NCI-H2029 (cell line): ENCODE results near the gene CNP.

Experiments used
- DNase-seq: peaks from one replicate; lab custom pipeline; 2025; lab: John Stamatoyannopoulos, UW

CNP gene

GRCh38 chr17:41942626-41943373 lies 23.8 kb upstream of the CNP start:
- DNase-seq = no peak

GRCh38 chr17:41943492-41943891 lies 23.1 kb upstream of the CNP start:
- no peak for DNase-seq

GRCh38 chr17:41944943-41945342 lies 21.7 kb upstream of the CNP start:
- no peak for DNase-seq

- DNase-seq = no peak
Observed at GRCh38 chr17:41948762-41949460, 17.7 kb upstream of the CNP start.

- DNase-seq = no peak
Observed at GRCh38 chr17:41956522-41956921, 10.1 kb upstream of the CNP start.

GRCh38 chr17:41957031-41957868 lies 9.3 kb upstream of the CNP start:
- no peak for DNase-seq

GRCh38 chr17:41957869-41958439 lies 8.6 kb upstream of the CNP start:
- DNase-seq = no peak

GRCh38 chr17:41959030-41959335 lies 7.6 kb upstream of the CNP start:
- no peak for DNase-seq

GRCh38 chr17:41959336-41960095 lies 7.1 kb upstream of the CNP start:
- DNase-seq = no peak

- DNase-seq = no peak
Observed at GRCh38 chr17:41962111-41962510, 4.5 kb upstream of the CNP start.

GRCh38 chr17:41962768-41963434 lies 3.7 kb upstream of the CNP start:
- DNase-seq = peak; percentile 32

GRCh38 chr17:41965694-41966462 lies 717 bp upstream of the CNP start:
- DNase-seq = peak; percentile 89

GRCh38 chr17:41967141-41967920 lies 736 bp downstream of the CNP start:
- no peak for DNase-seq

- no peak for DNase-seq
Observed at GRCh38 chr17:41967921-41968578, 1.5 kb downstream of the CNP start.

- DNase-seq = no peak
Observed at GRCh38 chr17:41968676-41969075, 2.1 kb downstream of the CNP start.

GRCh38 chr17:41970901-41971331 lies 4.3 kb downstream of the CNP start:
- no peak for DNase-seq

GRCh38 chr17:41971721-41972523 lies 5.3 kb downstream of the CNP start:
- no peak for DNase-seq
